GM13977 (cell line): ENCODE data around the gene PTGS1.

Experiments
- DNase-seq: peaks from one replicate; pipeline ENCODE4 v3.0.0; 2012; ENCODE audit warnings: low spot score
- CTCF ChIP-seq: IDR thresholded peaks from 2 replicates; pipeline ENCODE4 v1.5.1; 2012; ENCODE audit warnings: mild to moderate bottlenecking, control low read depth; ENCODE audit not compliant: insufficient read depth; ENCODE audit errors: extremely low read depth, missing control alignments
- in situ Hi-C: fragments of 300-500 bp; cut with MboI; formaldehyde crosslinking; loops from one replicate; pipeline ENCODE4 v1.12.0; 2022; ENCODE audit warnings: low sequenced_read_pairs, low pct_unique_long_range_greater_than_20kb, mixed read lengths, inconsistent platforms; ENCODE audit not compliant: unreplicated experiment

PTGS1 gene

GRCh38 chr9:122380293-122380692, 9.5 kb downstream of the PTGS1 start:
- in situ Hi-C loops: no loop called here
- no peak for TF ChIP-seq CTCF
- DNase-seq: no peak

DNA sequence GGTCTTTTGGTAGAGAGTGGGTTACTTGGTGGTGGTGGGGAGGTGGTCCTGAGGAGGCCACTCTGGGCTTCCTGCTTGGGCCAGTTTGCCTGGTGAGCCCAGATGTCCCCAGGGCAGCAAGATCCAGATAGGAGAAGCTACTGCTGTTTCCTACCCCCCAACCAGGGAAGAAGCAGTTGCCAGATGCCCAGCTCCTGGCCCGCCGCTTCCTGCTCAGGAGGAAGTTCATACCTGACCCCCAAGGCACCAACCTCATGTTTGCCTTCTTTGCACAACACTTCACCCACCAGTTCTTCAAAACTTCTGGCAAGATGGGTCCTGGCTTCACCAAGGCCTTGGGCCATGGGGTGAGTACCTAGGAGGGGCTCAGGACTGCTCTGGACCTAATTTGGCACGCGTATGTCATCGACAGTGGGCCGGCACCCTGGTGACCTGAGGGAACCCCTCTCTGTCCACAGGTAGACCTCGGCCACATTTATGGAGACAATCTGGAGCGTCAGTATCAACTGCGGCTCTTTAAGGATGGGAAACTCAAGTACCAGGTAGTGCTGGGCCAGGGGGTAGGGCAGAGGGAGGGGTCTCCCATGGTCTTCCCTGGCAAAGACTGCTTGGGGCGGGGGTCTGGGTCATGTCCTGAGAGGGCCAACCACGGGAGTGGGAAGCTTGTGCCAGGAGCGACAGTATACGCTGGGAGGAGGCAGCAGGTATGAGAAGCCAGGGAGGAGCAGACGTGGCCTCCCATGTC, 10.6 kb downstream of the PTGS1 start:
- DNase-seq: no peak
- no peak for TF ChIP-seq CTCF
- in situ Hi-C loops: no loop called here

DNA sequence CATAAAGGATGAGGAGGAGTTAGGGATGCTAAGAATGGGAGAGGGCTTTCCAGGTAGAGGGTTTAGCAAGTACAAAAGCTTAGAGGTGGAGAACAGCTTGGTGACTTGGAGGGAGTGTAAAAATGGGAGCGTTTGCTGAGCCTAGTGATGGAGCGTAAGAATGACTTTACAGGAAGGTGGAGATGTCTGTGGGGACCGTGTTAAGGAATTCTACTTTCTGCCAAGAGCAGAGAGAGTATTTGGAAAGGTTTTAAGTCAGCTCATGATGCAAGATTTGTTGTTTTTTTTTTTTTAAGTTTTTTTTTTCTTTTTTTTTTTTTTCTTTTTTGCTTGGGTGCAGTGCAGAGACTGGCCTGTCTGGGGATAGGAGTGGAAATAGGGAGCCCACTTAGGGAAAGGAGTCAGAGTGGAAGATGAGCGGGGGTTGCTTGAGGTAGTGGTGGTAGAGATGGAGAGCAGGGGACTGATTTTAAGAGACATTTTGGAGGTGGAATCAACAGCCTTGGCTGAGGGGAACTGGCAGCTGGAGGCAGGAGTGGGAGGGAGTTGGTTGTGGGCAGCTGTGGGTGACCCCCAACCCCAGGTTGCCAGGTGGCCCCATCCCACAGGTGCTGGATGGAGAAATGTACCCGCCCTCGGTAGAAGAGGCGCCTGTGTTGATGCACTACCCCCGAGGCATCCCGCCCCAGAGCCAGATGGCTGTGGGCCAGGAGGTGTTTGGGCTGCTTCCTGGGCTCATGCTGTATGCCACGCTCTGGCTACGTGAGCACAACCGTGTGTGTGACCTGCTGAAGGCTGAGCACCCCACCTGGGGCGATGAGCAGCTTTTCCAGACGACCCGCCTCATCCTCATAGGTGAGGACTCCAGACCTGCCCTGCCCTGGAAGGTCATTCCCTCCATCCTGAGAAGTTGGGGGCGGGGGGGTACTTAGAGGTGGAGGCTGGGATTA, 12.4 kb downstream of the PTGS1 start:
- no peak for DNase-seq
- in situ Hi-C loops: no loop called here
- TF ChIP-seq CTCF: no peak

- in situ Hi-C loops: no loop called here
- no peak for TF ChIP-seq CTCF
- DNase-seq: no peak
Measured at GRCh38 chr9:122383992-122384461, 13.2 kb downstream of the PTGS1 start.

DNA sequence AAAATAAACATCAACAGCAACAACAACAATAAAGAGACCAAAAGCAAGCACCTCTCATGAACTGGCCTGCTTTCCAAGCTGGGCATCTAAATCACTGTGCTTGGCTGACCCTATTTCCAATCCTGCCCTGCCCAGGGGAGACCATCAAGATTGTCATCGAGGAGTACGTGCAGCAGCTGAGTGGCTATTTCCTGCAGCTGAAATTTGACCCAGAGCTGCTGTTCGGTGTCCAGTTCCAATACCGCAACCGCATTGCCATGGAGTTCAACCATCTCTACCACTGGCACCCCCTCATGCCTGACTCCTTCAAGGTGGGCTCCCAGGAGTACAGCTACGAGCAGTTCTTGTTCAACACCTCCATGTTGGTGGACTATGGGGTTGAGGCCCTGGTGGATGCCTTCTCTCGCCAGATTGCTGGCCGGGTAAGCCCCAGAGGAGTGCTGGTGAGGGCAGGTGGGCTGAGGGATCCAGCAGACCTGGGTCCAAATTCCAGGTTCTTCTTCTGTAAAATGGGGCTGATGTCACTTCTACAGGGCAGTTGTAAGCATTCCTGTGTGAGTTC, 15.6 kb downstream of the PTGS1 start:
- TF ChIP-seq CTCF: no peak
- DNase-seq: no peak

DNA sequence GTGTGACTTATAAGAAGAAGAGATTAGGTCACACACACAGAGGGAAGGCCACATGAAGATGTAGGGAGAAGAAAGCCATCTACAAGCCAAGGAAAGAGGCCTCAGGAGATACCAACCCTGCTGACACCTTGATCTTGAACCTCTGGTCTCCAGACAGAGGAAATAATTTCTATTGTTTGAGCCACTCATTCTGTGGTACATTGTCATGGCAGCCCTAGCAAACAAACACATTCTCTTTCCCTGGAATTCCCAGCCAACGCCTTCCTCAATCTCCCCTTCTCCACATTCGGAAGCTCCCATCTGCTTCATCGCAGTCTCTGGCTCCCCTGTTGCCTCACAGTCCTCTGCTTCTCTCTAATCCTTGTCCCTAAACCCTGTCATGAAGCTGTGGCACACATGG, 16.7 kb downstream of the PTGS1 start:
- DNase-seq: no peak
- TF ChIP-seq CTCF: no peak
- in situ Hi-C loops: no loop called here

More for the DNA sequence above, 15.6 kb downstream of the PTGS1 start:
- in situ Hi-C loops: no loop called here
